Skin epidermis (tissue), 12 donors: Measurements from ENCODE around the gene KRT2.

ENCODE experiments used
- H3K27ac ChIP-seq, 21 experiments: fragments of 200-600 bp; sonication (generic) in 11 of 21; one replicate each; pipeline ENCODE4 v1.5.0; 2020; ENCODE audit warnings: mild to moderate bottlenecking in 3 of 21, inconsistent platforms in 2 of 21, moderate library complexity in 2 of 21
- H3K4me3 ChIP-seq, 7 experiments: fragments of 200-600 bp; sonication (generic) in 2 of 7; one replicate each; pipeline ENCODE4 v1.5.0; 2020; ENCODE audit warnings: inconsistent platforms in 2 of 7, mild to moderate bottlenecking in 2 of 7, moderate library complexity in 1 of 7

The KRT2 gene

GRCh38 chr12:52607314-52607713 lies 44.7 kb downstream of the KRT2 start:
- Histone ChIP-seq H3K4me3 (no peak overlapping the region), H3K27ac (no peak overlapping the region)

DNA sequence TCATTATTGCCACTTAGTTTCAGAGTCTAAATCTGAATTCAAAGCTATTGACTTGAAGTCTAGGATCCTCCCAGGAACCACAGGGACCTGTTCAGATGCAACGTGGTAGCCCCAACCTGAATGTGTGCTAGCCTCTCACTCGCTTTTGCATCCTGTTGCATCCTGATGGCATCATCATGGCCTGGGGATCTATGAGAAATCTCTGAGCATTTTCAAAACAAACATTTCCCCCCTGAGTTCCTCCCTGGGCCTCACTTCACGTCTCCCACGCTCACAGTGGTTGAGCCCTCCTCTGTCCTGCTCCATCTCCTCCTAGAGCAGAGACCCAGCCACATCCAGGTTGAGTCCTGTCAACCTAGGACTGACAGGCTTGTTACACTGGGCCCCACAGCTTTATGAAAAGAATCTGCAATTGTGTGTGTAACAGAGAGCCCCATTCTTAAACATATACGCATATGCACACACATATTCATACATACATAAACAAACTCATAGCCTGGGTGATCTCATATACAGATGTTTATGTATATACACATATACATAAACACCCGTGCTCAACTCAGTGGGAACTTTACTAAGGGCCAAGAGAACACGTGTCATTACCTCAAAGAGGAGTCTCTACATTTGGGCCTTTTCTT lies 45.3 kb downstream of the KRT2 start:
- no peak overlapping the region for H3K4me3 ChIP-seq
- no peak overlapping the region for H3K27ac ChIP-seq

GRCh38 chr12:52606096-52606495 lies 45.9 kb downstream of the KRT2 start:
- Histone ChIP-seq H3K4me3 (no peak overlapping the region), H3K27ac (no peak overlapping the region)

DNA sequence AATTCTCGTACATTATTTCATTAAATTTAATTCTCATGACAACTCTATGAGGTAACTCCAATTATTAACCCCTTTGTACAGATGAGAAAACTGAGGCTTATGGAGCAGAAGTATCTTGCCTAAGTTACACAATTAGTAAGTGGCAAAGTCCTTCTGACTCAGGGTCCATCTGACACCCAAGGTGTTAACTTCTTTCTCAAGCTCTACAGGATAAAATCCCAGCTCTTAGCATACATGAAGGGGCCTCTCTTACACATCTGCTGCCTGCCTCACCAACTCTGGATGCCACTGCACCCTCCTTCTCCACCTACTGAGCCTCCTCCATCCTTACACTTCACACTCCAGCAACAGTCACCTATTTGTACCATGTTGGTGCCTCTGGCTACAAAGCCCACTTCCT lies 46.5 kb downstream of the KRT2 start:
- Histone ChIP-seq H3K4me3 (no peak overlapping the region), H3K27ac (no peak overlapping the region)

DNA sequence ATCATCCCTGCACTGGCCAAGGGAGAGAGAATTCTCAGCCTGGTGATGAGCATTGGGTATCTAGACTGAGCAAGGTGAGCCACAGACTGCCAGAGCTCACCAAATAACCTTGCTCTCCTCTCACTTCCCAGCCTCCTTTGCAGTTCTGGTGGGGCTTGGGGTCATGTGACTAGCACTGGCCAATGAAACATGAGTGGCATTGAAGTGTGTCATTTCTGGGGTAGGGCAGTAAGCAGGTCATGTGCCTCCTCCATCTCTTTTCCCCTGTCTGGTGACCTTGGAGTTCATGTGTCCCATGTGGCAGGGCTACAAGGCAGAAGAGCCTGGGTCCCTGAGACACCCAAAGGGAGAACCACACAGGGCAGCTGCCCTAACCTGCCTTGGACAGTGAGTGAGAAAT lies 47.2 kb downstream of the KRT2 start:
- H3K27ac ChIP-seq: no peak overlapping the region
- H3K4me3 ChIP-seq: no peak overlapping the region

DNA sequence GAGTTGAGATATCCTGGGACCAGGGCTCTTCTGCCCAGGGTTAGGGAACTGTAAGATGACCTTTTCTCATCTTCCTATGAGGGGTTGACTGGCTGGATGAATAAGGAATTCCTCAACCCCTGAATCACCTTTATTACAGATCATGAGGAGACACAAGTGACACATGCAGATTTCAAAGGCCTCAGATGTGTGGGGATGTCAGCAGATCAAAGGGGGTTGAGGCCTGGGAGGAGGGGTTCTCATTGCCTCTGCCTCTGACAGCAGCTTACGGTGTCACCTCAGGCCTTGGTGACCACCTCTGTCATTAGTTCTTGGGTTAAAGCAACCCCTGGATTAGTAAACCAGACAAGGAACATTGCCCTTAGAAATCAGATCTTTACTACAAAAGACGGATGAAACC lies 48.7 kb downstream of the KRT2 start:
- Histone ChIP-seq H3K4me3 (no peak overlapping the region), H3K27ac (no peak overlapping the region)

GRCh38 chr12:52602552-52602951 lies 49.5 kb downstream of the KRT2 start:
- Histone ChIP-seq H3K4me3 (no peak overlapping the region), H3K27ac (no peak overlapping the region)

GRCh38 chr12:52601671-52602070 lies 50.3 kb downstream of the KRT2 start:
- Histone ChIP-seq H3K4me3 (no peak overlapping the region), H3K27ac (no peak overlapping the region)

DNA sequence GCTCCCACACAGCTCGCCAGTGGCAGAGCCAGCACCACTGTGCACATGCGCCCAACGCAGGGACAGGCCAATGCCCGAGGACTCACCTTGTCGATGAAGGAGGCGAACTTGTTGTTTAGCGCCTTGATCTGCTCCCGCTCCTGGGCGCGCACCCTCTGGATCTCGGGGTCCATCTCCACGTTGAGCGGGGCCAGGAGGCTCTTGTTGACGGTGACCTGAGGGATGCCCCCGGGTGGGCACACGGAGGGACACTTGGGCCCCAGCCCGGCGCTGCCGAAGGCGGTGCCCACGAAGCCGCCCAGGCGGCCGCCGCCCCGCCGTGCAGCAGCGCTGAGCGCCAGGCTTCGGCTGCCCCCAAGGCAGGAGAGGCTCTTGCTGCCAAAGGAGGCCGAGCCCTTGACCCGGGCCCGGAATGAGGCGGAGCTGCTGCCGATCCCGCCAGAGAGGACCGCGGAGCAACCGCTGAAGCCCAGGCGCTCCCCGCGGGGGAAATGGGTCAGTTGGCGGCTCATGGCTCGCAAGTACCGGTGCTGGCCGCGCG lies 51.0 kb downstream of the KRT2 start, which contains the start of gene KRT72:
KRT72 (minus strand) TSS at position 523 of the 541 bp plus-strand sequence; CDS start at position 512, 11 bp downstream.
- Histone ChIP-seq H3K27ac (no peak within 1 kb of the TSS), H3K4me3 (no peak within 1 kb of the TSS)

GRCh38 chr12:52600475-52600874 lies 51.5 kb downstream of the KRT2 start:
- H3K27ac ChIP-seq: no peak overlapping the region

DNA sequence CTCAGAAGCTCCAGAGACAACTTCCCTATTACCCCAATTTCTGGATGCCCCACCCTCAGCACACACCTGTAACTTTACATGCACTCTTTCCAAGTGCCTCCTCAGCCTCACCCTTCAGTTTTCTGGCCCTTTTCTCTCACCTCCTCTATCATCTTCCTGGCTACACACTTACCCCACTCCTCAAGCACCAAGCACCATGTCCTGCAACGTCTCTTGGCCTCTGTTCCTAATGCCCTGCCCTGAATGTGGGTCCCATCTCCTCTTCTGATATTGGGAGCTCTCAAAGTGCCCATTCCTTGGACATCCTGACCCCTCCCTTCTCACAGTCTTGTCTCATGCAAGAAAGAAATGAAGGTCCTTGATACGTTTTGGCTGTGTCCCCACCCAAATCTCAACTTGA lies 51.9 kb downstream of the KRT2 start:
- Histone ChIP-seq H3K4me3 (no peak overlapping the region), H3K27ac (no peak overlapping the region)

More at GRCh38 chr12:52600475-52600874, 51.5 kb downstream of the KRT2 start:
- H3K4me3 ChIP-seq: no peak overlapping the region

GRCh38 chr12:52598966-52599365 lies 53.0 kb downstream of the KRT2 start:
- H3K27ac ChIP-seq: no peak overlapping the region
- no peak overlapping the region for H3K4me3 ChIP-seq
